ENCODE results near the gene DRICH1. TPM values are rescaled to one million over a fixed set of nuclear protein-coding genes. Genes with fewer than 3 reads are reported as not detected.

The DRICH1 gene
- total RNA-seq, 1 donor from 2014 or later: 0.43 TPM

DNA sequence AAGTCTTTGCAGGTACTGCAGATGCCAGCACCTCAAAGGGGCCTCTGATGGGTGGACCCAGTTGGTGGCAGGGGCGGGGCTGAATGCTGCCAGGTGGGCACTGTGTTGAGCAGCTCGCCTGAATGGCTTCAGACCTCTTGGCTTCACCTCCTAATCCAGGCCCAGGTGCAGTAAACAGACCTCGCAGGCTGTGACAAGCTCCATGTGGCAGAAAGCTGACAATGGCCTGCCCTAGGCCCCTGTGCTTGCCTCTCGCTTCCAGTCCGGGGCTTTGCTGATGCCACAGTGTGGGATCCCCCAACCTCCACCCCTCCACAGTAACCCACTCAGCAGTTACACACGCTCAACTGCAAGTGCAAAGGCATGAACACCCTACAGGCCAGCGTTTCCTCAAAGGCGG lies 61.4 kb downstream of the DRICH1 start:
- Mint-ChIP-seq H3K9me3 (ENCODE audit: unreplicated experiment) (peaks cover 4% of the 10 kb centered on the region), H3K36me3 (ENCODE audit: unreplicated experiment) (no peaks in the 10 kb centered on the region), H3K4me1 (ENCODE audit: unreplicated experiment) (peaks cover 10% of the 10 kb centered on the region), H3K4me3 (ENCODE audit: unreplicated experiment) (no peak overlapping the region), H3K27ac (ENCODE audit: unreplicated experiment) (no peak overlapping the region), H3K27me3 (ENCODE audit: unreplicated experiment) (peaks cover 18% of the 10 kb centered on the region)
- TF ChIP-seq, protein P1, sequence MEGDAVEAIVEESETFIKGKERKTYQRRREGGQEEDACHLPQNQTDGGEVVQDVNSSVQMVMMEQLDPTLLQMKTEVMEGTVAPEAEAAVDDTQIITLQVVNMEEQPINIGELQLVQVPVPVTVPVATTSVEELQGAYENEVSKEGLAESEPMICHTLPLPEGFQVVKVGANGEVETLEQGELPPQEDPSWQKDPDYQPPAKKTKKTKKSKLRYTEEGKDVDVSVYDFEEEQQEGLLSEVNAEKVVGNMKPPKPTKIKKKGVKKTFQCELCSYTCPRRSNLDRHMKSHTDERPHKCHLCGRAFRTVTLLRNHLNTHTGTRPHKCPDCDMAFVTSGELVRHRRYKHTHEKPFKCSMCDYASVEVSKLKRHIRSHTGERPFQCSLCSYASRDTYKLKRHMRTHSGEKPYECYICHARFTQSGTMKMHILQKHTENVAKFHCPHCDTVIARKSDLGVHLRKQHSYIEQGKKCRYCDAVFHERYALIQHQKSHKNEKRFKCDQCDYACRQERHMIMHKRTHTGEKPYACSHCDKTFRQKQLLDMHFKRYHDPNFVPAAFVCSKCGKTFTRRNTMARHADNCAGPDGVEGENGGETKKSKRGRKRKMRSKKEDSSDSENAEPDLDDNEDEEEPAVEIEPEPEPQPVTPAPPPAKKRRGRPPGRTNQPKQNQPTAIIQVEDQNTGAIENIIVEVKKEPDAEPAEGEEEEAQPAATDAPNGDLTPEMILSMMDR (IDR thresholded peaks at IDR 0.05): no peak
- DNase-seq (ENCODE audit: extremely low spot score, unreplicated experiment): no peak

DNA sequence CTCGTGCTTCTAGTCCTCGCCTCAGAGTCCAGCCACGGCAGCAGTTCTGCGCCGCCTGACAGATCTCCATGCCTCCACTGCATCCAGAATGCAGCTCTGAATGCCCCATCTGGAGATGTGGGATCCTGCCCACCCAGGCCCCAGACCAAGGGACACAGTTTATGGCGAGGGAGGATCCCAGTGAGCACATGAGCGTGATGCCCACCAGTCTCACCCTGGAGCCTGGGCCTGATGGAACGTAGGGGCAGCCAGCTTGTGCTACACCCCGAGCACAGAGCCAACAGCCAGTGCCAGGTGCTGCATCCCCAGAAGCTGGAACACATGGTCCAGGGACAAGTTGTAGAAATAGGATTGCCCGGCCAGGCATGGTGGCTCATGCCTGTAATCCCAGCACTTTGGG lies 62.4 kb downstream of the DRICH1 start:
- DNase-seq (ENCODE audit: extremely low spot score, unreplicated experiment): no peak
- TF ChIP-seq, protein P1 (IDR thresholded peaks at IDR 0.05): no peak
- Mint-ChIP-seq H3K27me3 (ENCODE audit: unreplicated experiment) (peaks cover 17% of the 10 kb centered on the region), H3K9me3 (ENCODE audit: unreplicated experiment) (peaks cover 4% of the 10 kb centered on the region), H3K4me1 (ENCODE audit: unreplicated experiment) (peaks cover 15% of the 10 kb centered on the region), H3K4me3 (ENCODE audit: unreplicated experiment) (no peak overlapping the region), H3K27ac (ENCODE audit: unreplicated experiment) (no peak overlapping the region), H3K36me3 (ENCODE audit: unreplicated experiment) (no peaks in the 10 kb centered on the region)

DNA sequence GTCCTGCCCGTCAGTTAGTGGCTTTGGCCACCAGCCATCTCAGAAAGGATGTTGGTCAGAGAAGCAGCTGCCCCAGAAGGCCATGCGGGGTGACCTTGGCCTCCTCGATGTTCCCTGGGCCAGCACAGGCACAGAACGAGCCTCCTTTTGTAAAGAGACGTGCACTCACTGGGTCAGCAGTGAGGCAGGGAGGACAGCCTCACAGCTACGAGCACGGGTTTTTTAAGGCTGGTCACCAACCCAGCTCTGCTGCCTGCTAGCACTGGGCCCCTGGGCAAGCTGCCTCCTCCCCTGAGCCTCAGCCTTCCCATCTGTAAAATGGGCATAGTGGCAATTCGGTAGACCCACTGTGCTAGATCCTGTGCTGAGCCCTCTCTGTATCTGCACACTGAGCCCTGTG lies 62.8 kb downstream of the DRICH1 start:
- H3K4me1 Mint-ChIP-seq (ENCODE audit: unreplicated experiment): peaks cover 15% of the 10 kb centered on the region
- no peaks in the 10 kb centered on the region for H3K36me3 Mint-ChIP-seq (ENCODE audit: unreplicated experiment)
- no peak overlapping the region for H3K4me3 Mint-ChIP-seq (ENCODE audit: unreplicated experiment)
- H3K9me3 Mint-ChIP-seq (ENCODE audit: unreplicated experiment): peaks cover 4% of the 10 kb centered on the region
- DNase-seq (ENCODE audit: extremely low spot score, unreplicated experiment): no peak
- TF ChIP-seq, protein P1 (IDR thresholded peaks at IDR 0.05): no peak
- H3K27me3 Mint-ChIP-seq (ENCODE audit: unreplicated experiment): peaks cover 17% of the 10 kb centered on the region
- H3K27ac Mint-ChIP-seq (ENCODE audit: unreplicated experiment): no peak overlapping the region

DNA sequence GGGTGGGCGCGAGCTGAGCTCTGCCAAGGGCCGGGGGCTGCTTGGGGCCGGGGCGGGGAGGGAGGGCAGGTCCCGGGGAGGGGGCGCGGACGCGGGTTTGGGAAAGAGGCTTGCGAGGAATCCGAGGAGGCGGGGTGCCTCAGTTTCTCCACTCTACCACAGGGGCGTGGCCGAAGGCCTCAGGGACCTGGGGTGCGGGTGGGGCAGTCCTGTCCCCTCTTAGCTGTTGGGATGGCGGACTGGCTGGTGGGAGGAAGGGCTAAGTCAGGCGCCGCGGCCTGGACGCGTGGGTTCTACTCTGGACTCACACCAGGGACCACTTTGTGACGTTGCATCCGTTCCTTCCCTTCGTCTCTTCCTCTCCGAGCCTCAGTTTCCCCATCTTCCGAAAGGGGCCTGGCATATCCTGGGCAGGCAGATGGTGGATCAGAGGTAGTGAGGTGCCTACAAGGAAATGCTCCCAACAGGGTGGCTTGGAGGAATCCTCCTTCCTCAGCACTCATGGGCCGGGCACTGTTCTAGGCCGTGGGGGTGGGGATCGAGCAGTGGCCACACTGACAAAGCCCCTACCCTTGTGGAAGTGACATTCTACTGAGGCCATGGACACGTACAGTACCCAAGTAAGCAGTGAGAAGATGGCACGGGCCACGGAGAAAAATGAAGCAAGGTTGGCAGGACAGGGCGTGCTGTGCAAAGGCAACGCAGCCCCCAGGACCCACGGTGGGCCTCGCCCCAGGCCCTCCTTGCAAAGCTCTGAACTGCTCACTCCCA lies 65.2 kb downstream of the DRICH1 start:
- Mint-ChIP-seq H3K4me1 (ENCODE audit: unreplicated experiment) (peaks cover 15% of the 10 kb centered on the region), H3K9me3 (ENCODE audit: unreplicated experiment) (peaks cover 2% of the 10 kb centered on the region), H3K4me3 (ENCODE audit: unreplicated experiment) (peak overlapping the region; percentile 71), H3K27ac (ENCODE audit: unreplicated experiment) (no peak overlapping the region), H3K36me3 (ENCODE audit: unreplicated experiment) (no peaks in the 10 kb centered on the region), H3K27me3 (ENCODE audit: unreplicated experiment) (peaks cover 15% of the 10 kb centered on the region)
- TF ChIP-seq, protein P1 (IDR thresholded peaks at IDR 0.05): no peak
- DNase-seq (ENCODE audit: extremely low spot score, unreplicated experiment): no peak

DNA sequence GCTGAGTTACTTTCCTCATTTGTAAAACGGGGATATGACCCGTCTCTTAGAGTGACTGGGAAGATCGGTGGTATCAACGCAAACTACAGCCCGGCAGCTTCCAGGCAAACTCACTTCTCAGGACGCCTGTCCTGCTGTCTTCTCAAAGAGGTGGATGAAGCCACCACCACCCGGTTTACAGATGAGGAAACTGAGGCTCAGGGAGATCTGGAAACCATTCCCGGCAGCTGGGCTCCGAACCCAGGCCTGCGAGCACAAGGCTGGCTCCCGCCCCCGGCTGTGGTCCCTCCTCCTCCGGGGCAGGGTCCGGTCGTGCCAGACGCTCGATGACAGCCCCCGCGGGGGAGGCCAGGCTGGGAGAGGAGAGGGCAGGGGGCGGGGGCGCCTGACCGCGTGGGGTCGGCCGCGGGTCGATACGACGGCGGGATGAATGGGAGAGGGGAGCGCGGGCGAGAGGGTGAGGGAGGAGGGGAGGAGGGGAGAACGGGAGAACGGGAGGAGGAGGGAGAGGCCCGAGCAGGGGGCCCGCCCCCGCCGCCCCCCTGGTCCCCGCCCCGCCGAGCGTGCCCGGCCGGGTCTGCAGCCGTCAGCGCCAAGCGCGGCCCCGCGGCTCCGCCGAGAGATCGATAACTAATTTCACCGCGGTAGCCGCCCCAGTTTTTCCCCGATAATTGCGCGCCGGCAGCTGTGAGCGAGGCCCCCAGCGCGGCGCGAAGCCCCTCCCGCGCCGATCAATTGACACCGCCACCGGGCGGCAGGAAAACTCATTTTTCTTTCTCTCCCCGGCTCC lies 66.0 kb downstream of the DRICH1 start:
- peak overlapping the region; percentile 74 for H3K4me3 Mint-ChIP-seq (ENCODE audit: unreplicated experiment)
- H3K27me3 Mint-ChIP-seq (ENCODE audit: unreplicated experiment): peaks cover 17% of the 10 kb centered on the region
- peaks cover 15% of the 10 kb centered on the region for H3K4me1 Mint-ChIP-seq (ENCODE audit: unreplicated experiment)
- H3K27ac Mint-ChIP-seq (ENCODE audit: unreplicated experiment): no peak overlapping the region
- TF ChIP-seq, protein P1 (IDR thresholded peaks at IDR 0.05): no peak
- no peak for DNase-seq (ENCODE audit: extremely low spot score, unreplicated experiment)
- no peaks in the 10 kb centered on the region for H3K9me3 Mint-ChIP-seq (ENCODE audit: unreplicated experiment)
- H3K36me3 Mint-ChIP-seq (ENCODE audit: unreplicated experiment): no peaks in the 10 kb centered on the region

All from osteocyte (in vitro differentiated cells).